Vagina (tissue), 2 donors: ENCODE measurements around the gene DPP6. TPM values are rescaled to one million over a fixed set of nuclear protein-coding genes. Genes with fewer than 3 reads are reported as not detected.

ENCODE experiments used
- DNase-seq, 2 donors: peaks; one replicate each; pipeline ENCODE4 v3.0.0-alpha.2; 2017; ENCODE audit errors: extremely low spot score in 2 of 2
- H3K27ac ChIP-seq: fragments of 200-600 bp; sonication (generic); one replicate; pipeline ENCODE4 v1.5.1; 2019
- H3K27me3 ChIP-seq: fragments of 200-600 bp; sonication (generic); one replicate; pipeline ENCODE4 v1.5.1; 2019
- H3K36me3 ChIP-seq, 2 donors: fragments of 200-600 bp; sonication (generic); one replicate each; pipeline ENCODE4 v1.5.1; 2017 to 2019
- H3K4me1 ChIP-seq: fragments of 200-600 bp; sonication (generic); one replicate; pipeline ENCODE4 v1.5.1; 2019
- H3K4me3 ChIP-seq, 2 donors: fragments of 200-600 bp; sonication (generic); 1 replicate in 1 of 2; 2 replicates in 1 of 2; pipeline ENCODE4 v1.5.1; 2016 to 2019
- H3K9me3 ChIP-seq: fragments of 200-600 bp; sonication (generic); one replicate; pipeline ENCODE4 v1.5.1; 2019
- POLR2A ChIP-seq, 2 donors: fragments of 450-650 bp; IDR thresholded peaks; one replicate each; pipeline ENCODE4 v1.6.1; 2017; ENCODE audit warnings: antibody characterized with exemption in 2 of 2, mild to moderate bottlenecking in 2 of 2, moderate library complexity in 2 of 2
- POLR2AphosphoS5 ChIP-seq, 2 donors: sonication (generic); formaldehyde crosslinking; IDR thresholded peaks; one replicate each; pipeline ENCODE4 v1.9.0; 2017; ENCODE audit warnings: antibody characterized with exemption in 2 of 2, mild to moderate bottlenecking in 2 of 2, low read depth in 1 of 2; ENCODE audit not compliant: insufficient read depth in 1 of 2
- intact Hi-C: fragments of 100-400 bp; cut with DNase I; formaldehyde crosslinking; loops from one replicate; pipeline ENCODE4 v1.15.1; 2023
- total RNA-seq: library from RNA; depleted of rRNA; stranded (reverse); fragments of >200 nt; gene quantifications from one replicate; pipeline ENCODE4 v1.2.3, GENCODE V29; 2016
- TF ChIP-seq, protein P1 (sequence below), 3 experiments: fragments of 450-650 bp in 2 of 3; fragments of 200-600 bp in 1 of 3; sonication (generic) in 1 of 3; IDR thresholded peaks; one replicate each; pipeline ENCODE4 v1.5.1; 2017 to 2019; ENCODE audit warnings: antibody characterized with exemption in 3 of 3, mild to moderate bottlenecking in 2 of 3, moderate library complexity in 2 of 3

Gene DPP6
- total RNA-seq, 1 donor from 2014 or later: 7.9 TPM

DNA sequence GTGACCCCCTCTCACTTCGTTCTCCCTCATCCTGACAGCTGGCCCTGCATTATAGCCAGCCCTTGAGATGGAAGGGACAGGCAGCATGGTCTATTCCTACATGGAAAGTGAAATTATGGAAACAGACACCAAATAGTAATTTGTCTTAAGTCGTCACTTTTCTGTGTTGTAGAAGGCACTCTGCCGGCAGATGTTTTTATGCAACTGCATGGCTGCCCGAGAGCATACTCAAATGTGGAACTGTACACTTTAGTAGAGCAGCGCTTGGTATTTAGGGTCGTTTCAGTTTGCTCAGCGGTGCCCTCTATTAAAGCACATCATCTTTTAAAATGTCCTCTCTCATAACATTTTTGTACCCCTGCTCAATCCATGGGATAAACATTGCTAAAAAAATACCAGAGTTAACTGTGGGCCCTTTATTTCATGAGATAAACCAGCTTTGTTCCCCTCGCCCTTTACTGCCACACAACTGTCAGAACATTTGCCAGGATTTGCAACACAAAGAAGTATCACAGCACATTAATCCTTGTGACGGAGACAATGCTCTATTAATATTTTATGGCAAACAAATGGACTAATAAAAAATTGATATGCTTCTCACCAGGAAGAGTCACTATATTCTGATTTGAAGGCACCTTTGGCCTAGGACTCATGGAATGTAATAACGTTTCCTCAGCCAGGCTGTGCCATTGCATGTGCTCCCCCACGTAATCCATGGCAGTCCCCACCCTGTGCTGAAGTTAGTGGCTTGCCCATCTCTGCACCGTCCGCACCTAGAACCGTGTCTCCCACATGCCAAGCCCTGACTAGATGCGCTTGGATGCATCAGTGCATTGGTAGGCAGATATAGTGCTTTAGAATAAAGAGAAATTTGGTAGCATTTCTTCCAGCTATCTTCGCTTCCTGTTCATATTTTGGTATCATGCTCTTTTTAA lies 729.4 kb downstream of the DPP6 start:
- Histone ChIP-seq H3K4me1 (no peaks in the 10 kb centered on the region), H3K9me3 (no peaks in the 10 kb centered on the region), H3K27me3 (no peaks in the 10 kb centered on the region), H3K36me3 (no peaks in the 10 kb centered on the region), H3K4me3 (no peak overlapping the region), H3K27ac (no peak overlapping the region)
- intact Hi-C loops: no loop called here
- no peak for DNase-seq
- TF ChIP-seq POLR2A (IDR thresholded peaks at IDR 0.05) (no peak), POLR2AphosphoS5 (IDR thresholded peaks at IDR 0.05; ENCODE audit: insufficient read depth in 1 of 2, low read depth in 1 of 2) (no peak)
- TF ChIP-seq, protein P1, sequence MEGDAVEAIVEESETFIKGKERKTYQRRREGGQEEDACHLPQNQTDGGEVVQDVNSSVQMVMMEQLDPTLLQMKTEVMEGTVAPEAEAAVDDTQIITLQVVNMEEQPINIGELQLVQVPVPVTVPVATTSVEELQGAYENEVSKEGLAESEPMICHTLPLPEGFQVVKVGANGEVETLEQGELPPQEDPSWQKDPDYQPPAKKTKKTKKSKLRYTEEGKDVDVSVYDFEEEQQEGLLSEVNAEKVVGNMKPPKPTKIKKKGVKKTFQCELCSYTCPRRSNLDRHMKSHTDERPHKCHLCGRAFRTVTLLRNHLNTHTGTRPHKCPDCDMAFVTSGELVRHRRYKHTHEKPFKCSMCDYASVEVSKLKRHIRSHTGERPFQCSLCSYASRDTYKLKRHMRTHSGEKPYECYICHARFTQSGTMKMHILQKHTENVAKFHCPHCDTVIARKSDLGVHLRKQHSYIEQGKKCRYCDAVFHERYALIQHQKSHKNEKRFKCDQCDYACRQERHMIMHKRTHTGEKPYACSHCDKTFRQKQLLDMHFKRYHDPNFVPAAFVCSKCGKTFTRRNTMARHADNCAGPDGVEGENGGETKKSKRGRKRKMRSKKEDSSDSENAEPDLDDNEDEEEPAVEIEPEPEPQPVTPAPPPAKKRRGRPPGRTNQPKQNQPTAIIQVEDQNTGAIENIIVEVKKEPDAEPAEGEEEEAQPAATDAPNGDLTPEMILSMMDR (IDR thresholded peaks at IDR 0.05): no peak

DNA sequence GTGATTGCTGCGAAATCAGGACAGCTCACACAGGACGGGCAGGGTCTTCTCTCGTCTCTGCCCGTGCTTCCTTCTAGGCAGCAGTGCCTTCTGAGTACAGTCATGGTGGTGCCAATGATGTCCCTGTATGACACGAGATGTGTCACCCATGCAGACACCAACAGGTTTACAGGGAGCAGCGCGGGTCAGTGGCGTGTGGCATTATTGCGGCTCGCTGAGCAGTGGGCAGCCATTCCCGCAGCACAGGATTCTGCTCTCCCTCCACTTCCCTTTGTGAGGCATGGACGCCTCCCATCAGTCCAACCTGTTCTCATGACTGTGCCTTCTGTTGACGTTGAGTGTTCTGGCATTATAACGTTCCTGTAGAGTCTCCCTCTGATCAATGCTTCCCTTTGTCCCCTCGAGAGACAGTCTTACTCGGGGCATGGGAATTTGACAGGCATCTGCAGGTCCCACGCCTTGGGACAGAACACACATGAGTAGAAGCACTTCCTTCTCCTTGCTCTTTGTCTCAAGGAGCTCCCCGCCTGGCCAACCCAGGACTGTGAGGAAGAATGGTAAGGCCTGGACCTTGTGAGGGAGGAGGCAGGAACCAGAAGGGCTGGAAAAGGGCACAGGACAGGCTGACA lies 731.2 kb downstream of the DPP6 start:
- no peak for DNase-seq
- H3K36me3 ChIP-seq: no peaks in the 10 kb centered on the region
- H3K4me1 ChIP-seq: no peaks in the 10 kb centered on the region
- intact Hi-C loops: no loop called here
- TF ChIP-seq POLR2A (IDR thresholded peaks at IDR 0.05) (no peak), POLR2AphosphoS5 (IDR thresholded peaks at IDR 0.05; ENCODE audit: insufficient read depth in 1 of 2, low read depth in 1 of 2) (no peak)
- TF ChIP-seq, protein P1 (IDR thresholded peaks at IDR 0.05): no peak
- no peaks in the 10 kb centered on the region for H3K27me3 ChIP-seq
- no peak overlapping the region for H3K4me3 ChIP-seq
- H3K9me3 ChIP-seq: no peaks in the 10 kb centered on the region
- no peak overlapping the region for H3K27ac ChIP-seq

DNA sequence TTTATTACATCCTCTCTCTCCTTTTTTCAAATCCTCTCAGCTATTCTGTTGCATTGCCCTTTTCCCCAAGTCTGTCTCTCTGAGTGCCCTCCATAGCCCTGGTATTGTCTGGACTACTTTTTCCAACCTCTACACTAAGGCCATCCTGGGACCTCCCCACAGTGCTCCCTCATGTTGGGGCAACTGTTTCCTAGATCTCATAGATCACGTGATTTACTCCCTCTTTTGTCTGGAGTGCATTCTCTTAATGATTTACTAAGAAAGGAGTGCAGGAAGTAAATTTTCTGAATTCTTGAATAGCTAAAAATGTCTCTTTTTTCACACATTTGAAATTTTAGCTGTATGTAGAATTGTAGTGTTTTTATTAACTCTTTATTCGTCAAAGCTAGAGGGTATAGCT lies 733.7 kb downstream of the DPP6 start:
- no peaks in the 10 kb centered on the region for H3K9me3 ChIP-seq
- H3K27me3 ChIP-seq: no peaks in the 10 kb centered on the region

DNA sequence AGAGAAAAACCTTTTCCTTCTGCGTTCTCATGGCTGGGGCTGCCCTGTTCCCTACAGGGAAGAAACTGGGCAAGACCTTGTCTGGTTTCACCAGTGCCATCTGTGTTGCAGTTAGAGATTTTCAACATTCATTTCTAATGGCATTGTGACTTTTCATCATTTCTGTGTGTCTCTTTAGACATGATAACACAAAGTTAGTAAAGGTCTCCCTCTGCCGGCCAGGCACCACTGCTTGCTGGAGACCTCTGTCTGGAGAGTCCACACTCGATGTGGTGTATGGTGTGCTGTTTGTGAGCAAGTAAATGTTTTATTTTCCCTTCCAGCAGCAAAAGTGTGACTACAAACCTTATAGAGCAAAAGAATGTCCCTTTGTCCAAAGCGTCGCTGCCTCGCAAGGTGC lies 737.2 kb downstream of the DPP6 start:
- H3K27ac ChIP-seq: no peak overlapping the region
- DNase-seq: no peak
- no peaks in the 10 kb centered on the region for H3K27me3 ChIP-seq
- H3K9me3 ChIP-seq: no peaks in the 10 kb centered on the region
- H3K4me1 ChIP-seq: peaks cover 6% of the 10 kb centered on the region
- H3K36me3 ChIP-seq: no peaks in the 10 kb centered on the region
- H3K4me3 ChIP-seq: no peak overlapping the region
- intact Hi-C loops: no loop called here
- TF ChIP-seq POLR2A (IDR thresholded peaks at IDR 0.05) (no peak), POLR2AphosphoS5 (IDR thresholded peaks at IDR 0.05; ENCODE audit: insufficient read depth in 1 of 2, low read depth in 1 of 2) (no peak)
- TF ChIP-seq, protein P1 (IDR thresholded peaks at IDR 0.05): no peak

More for the DNA sequence above, 733.7 kb downstream of the DPP6 start:
- no peak for TF ChIP-seq POLR2AphosphoS5 (IDR thresholded peaks at IDR 0.05; ENCODE audit: insufficient read depth in 1 of 2, low read depth in 1 of 2)
- TF ChIP-seq, protein P1 (IDR thresholded peaks at IDR 0.05): no peak
- TF ChIP-seq POLR2A (IDR thresholded peaks at IDR 0.05): no peak
- intact Hi-C loops: no loop called here
- Histone ChIP-seq H3K36me3 (no peaks in the 10 kb centered on the region), H3K4me3 (no peak overlapping the region), H3K4me1 (no peaks in the 10 kb centered on the region), H3K27ac (no peak overlapping the region)
- no peak for DNase-seq

DNA sequence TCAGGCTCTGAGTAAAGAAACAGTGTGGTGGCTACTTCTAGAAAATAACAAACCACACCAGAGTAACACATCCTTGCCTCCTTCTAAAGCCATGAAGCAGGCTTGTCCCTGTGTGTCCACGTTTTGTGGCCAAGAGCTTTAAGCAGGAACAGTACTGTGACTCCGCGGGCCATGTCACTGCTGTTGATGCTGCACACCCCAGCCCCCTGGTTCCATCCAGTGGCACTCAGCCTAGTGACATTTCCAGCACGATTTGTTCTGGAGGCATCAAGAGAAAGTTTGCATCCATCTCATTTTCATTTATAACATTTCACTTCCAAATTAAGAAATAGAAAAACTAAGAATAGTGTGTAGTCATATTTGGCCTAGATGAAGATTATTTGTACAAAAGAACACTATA lies 739.4 kb downstream of the DPP6 start:
- Histone ChIP-seq H3K27me3 (no peaks in the 10 kb centered on the region), H3K36me3 (no peaks in the 10 kb centered on the region), H3K4me3 (no peak overlapping the region), H3K4me1 (peaks cover 7% of the 10 kb centered on the region), H3K9me3 (no peaks in the 10 kb centered on the region), H3K27ac (no peak overlapping the region)
- TF ChIP-seq, protein P1 (IDR thresholded peaks at IDR 0.05): no peak
- TF ChIP-seq POLR2AphosphoS5 (IDR thresholded peaks at IDR 0.05; ENCODE audit: insufficient read depth in 1 of 2, low read depth in 1 of 2) (no peak), POLR2A (IDR thresholded peaks at IDR 0.05) (no peak)
- intact Hi-C loops: no loop called here
- no peak for DNase-seq
